HG03354 (cell line): ENCODE data around the gene CDC27.
"Not testable (repeated sequence)": the region's sequence is repeated elsewhere in the genome, so short reads cannot be mapped to it uniquely, and the experiment has no call there.

Experiments
- ATAC-seq: cut with Tn5 transposase; IDR thresholded peaks from one replicate; pipeline ENCODE4 v1.9.1; 2021; ENCODE audit warnings: mild to moderate bottlenecking; ENCODE audit not compliant: unreplicated experiment, poor library complexity, severe bottlenecking

Gene CDC27

GRCh38 chr17:47200325-47200664 lies 11.2 kb upstream of the CDC27 start:
- ATAC-seq: no peak

- no peak for ATAC-seq
These were observed 10.7 kb upstream of the CDC27 start for GRCh38 chr17:47199627-47200324.

GRCh38 chr17:47197821-47198220 lies 8.7 kb upstream of the CDC27 start:
- ATAC-seq: no peak

GRCh38 chr17:47193931-47194511 lies 4.9 kb upstream of the CDC27 start:
- no peak for ATAC-seq

DNA sequence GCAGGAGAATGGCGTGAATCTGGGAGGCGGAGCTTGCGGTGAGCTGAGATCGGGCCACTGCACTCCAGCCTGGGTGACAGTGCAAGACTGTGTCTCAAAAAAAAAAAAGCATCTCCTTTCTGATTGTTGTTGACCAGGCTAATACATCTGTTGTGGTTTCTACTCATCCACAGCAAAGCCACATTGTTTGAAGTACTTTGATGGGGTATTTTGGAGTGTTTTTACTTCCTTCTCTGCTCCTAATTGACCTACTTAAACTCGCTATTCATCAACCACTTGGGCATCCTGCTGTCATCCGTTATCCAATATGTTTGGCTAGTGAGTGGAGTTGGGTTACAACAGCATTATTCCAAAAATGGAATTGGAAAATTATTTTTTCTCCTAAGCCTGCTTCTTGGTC lies 3.5 kb upstream of the CDC27 start:
- no peak for ATAC-seq

DNA sequence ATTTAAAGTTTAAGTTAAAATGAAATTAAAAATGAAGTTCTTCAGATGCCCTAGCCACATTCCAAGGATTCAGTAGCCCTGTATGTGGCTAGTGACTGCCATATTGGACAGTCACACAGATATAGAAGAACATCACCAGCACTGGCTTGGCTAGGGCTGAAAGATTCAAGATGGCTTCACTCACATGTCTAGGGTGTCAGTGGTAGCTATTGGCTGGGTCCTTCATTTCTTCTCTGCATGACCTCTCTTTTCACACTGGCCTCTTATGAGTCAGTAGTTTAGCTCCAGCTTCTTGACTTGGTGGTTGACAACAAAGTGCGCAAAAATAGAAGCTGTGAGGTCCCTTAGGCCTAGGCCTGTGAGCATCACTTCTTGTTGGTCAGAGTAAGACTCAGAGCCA lies 1.7 kb upstream of the CDC27 start:
- ATAC-seq: no peak

DNA sequence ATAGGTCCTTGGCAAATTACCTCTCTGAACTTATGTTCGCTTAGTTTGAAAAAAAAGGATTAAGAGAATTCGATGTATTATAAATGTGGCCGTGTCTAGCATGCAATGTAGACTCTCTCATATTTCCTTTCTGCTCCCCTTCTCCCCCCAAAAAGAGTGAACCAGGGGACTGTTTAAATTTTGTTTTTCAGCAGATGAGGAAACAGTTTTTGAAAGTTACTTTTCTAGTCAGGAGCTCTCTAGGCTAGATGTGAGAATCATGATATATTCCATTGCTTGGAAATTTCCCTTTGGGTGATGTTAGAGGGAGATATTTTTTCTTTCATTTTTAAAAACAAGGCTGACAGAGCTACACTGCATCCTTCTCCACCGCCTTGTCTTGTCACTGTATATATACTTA lies 1.1 kb upstream of the CDC27 start:
- no peak for ATAC-seq

DNA sequence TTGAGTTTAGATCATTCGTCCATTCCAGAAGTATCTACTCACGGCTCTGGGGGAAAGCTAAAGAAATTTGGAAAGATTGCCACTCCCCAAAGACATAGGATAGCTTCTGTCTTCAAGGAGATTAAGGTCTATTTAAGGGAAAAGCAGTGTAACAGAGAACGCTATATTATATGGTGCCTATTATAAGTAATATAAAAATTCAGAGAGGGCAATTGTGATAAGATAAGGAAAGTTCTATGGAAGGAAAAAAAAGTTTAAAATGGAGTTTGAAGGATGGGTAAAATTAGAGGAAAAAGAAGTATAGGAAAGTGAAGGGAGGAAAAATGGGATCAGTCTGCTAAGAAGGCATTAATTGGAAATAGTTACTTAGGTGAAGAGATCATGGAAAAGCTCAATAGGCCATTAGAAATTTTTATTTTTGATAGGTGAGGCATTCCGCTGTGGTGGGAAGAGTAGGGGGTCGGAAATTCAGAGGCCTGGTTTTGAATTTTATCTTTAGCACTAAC lies 690 bp upstream of the CDC27 start:
- no peak for ATAC-seq

DNA sequence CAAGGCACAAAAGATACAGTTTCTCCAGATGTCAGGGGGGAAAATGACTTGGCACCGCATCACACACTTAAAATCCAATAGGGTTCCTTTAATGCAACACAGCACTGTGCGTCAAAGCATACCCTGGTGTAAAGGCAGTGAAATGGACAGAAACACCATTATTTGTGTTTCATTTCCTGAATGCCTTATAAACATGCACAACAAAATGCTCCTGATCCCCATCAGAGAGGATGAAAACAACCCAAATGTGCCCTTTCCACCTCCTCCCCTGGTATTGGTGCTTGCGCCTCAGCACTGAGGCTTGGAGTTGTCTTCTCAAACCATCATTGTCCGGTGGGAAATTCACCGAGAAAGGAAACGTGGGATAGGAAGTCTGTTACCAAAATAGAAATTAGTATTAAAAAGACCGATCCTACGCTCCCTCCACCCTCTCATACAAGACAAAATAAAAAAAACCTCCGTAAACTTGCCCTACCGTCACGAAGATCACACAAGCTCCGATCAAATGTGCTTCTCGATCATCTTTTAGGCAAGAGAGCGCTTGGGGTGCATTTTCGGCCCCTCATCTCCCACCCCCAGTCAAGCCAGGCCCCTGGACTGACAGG lies 722 bp downstream of the CDC27 start:
- ATAC-seq: peak; percentile 8

DNA sequence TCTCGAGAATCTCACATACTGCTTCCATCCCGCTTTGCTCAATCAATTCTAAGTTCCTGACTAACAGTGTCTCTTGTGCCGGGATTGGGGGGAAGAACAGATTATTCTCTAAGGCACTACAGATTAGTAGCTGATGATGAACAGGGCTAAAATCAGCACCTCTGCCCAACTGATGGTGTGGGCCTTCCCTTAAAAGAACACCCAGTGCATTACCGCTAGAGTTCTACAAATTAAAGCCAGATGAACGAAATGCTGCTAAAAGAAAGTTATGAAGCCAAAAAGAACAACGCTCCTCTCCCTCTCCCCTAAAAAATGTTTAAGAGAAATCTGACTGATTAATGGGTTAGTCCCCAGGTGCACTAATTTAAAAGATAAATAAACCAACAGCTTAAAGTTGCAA lies 4.4 kb downstream of the CDC27 start:
- ATAC-seq: no peak

DNA sequence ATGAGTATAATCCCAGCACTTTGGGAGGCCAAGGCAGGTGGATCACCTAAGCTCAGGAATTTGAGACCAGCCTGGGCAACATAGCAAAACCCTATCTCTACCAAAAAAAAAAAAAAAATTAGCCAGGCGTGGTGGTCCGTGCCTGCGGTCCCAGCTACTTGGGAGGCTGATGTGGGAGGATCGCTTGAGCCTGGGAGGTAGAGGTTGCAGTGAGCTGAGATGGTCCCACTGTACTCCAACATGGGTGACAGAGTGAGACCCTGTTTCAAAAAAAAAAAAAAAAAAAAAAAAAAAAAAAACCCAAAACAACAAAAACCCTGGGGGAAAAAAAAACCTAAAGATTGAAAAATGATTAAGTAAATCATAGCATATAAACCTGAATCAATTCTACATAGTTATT lies 8.1 kb downstream of the CDC27 start:
- not testable (repeated sequence) for ATAC-seq

DNA sequence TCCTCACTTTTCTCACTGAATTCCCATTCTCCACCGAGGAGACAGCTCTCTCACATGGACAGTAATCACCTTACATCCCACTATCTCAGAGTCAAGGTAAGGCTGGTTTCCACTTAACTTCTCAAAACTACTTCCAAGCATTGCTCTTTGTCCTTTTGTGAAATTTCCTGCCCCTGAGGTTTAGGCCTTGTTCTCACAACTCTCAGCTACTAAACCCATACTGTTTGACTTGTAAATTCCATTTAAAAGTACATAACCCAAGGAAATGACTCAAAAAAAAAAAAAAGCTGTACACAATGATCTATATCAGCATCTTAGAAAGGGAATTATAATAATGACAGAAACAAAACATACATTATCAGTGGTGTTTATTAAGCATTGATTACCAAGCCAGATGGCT lies 8.8 kb downstream of the CDC27 start:
- ATAC-seq: no peak

- ATAC-seq: no peak
These were observed 10.0 kb downstream of the CDC27 start for GRCh38 chr17:47179141-47179540.

- no peak for ATAC-seq
These were observed 11.8 kb downstream of the CDC27 start for GRCh38 chr17:47177261-47177660.

- ATAC-seq: no peak
These were observed 12.7 kb downstream of the CDC27 start for GRCh38 chr17:47176389-47176826.

GRCh38 chr17:47174823-47175222 lies 14.3 kb downstream of the CDC27 start:
- ATAC-seq: not testable (repeated sequence)

GRCh38 chr17:47172696-47173565 lies 16.2 kb downstream of the CDC27 start:
- ATAC-seq: no peak

- ATAC-seq: no peak
These were observed 18.4 kb downstream of the CDC27 start for GRCh38 chr17:47170710-47171109.

GRCh38 chr17:47168896-47169295 lies 20.2 kb downstream of the CDC27 start:
- not testable (repeated sequence) for ATAC-seq

GRCh38 chr17:47166854-47167253 lies 22.2 kb downstream of the CDC27 start:
- not testable (repeated sequence) for ATAC-seq
